Hematopoietic multipotent progenitor cell treated with erythropoietin and hydrocortisone succinate and interleukin-3 and kit ligand, for 6 days (in vitro differentiated cells): Measurements from ENCODE around the gene TNPO1.
"Not testable (repeated sequence)": the region's sequence is repeated elsewhere in the genome, so short reads cannot be mapped to it uniquely, and the experiment has no call there.

Experiments
- DNase-seq: peaks from one replicate; pipeline ENCODE4 v3.0.0-alpha.2; 2015

TNPO1 gene

DNA sequence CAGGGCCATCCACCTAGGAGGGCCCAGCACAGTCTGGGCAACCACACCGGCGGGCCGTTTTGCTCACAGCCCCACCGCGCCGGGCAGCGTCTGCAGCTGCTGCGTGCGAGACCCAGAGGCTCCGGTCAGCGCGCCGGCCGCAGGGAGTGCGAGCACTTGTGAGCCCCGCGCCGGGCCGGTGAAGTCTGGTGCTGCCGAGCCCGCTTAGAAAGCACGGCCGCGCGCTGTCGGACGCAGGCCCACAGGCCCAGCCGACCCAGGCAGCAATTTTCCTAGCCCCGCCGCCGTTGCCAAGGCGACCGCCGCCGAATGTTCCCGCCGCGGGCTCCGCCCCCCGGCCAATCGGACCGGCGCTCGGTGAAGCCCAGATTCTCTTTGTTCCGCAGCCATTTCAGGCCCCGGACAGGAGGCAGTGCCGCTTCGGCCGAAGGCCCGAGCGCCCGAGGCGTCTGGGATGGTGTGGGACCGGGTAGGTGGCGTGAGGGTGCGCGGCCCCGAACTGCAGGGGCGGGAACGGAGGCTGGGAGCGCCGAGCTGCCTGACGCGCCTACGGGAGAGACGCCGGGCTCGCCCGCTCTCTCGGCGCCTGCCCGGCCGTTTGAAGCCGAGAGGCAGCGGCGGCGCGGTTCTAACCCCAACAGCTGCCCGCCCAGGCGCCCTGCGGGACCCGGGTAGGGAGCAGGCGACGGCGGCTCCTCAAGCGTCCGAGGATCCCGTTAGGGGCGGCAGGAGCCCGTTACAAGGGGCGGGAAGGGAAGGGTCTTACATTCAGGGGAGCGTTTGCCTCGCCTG is at the start of gene TNPO1:
Gene TNPO1, plus strand, starts transcription at position 378 of the 792 bp plus-strand sequence. Its CDS starts 77 bp downstream, at position 455.
- DNase-seq = peak; percentile 90

DNA sequence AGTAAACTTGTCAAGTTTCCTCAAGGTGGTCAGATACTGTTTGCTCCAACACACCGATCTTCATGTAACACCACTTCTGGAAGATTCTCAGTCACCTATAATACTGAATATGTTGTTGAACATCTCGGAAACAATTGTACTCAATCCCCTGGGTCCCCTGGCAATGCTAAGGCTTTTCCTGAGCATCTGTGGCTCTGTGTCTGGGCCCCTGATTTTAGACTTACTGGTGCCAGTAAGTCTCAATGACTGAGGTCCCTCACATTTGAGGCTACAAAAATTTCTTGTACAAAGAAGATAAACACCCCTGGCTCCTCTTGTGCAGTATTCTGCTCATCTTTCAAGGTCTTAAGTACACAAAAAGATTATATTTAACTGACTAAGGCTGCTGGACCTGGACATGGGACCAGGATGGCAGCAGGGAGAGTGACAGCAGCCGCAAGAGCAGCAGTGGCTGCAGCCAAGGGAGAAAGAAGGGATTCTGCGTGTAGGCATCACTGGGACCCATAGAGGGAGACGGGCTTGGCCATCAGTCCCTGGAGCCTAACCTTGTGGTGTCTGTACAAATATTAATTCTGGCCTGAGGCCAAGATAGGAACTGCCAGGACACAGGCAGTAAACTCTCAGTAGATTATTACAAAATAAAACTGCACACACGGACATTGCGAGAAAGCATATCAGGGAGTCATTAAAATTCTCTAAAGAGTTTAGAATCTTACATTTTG is 49.0 kb upstream of the TNPO1 start:
- DNase-seq = peak; percentile 6

DNA sequence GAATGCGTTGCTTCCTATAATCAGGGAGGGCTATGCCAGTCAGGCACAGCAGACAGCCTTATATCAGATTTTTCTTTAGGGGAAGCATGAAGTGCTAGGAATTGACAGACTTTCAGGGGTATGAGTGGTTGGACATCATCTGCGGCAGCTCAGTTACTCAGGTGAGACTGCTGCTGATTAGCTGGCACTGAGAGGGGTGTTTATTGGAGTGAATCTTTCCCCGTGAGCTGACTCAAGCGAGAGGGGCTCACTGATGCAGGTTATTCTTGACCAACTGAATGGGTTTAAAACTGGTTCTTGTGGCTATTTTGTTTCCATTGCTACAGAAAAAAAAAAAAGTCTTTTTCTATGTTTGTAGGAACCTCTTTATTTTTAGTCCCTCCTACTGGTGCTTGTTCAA is 46.2 kb upstream of the TNPO1 start:
- no peak for DNase-seq

DNA sequence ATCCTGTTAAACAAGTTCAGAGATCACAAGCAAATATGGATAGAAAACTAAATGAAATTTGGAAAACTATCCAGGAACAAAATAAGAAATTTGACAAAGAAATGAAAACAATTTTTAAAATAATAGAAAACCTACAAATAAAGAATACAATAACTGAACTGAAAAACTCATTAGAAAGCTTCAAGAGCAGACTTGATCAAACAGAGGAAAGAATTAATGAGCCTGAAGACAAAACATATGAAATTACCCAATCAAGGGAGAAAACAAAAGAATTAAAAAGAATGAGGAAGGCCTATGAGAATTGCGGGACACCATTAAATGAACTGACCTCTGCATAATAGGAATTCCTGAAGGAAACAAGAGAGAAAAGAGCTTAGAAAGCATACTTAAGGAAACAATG is 39.8 kb upstream of the TNPO1 start:
- DNase-seq = no peak

DNA sequence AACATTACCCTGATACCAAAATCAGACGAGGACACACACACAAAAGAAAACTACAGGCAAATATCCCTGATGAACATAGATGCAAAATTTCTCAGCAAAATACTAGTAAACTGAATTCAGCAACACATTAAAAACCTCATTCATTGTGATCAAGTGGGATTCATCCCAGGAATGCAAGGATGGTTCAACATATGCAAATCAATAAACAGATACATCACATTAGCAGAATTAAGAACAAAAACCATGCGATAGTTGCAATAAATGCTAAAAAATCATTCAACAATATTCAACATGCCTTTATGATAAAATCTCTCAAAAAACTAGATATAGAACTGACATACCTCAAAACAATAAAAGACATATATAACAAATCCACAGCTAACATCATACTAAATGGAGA is 36.9 kb upstream of the TNPO1 start:
- no peak for DNase-seq

DNA sequence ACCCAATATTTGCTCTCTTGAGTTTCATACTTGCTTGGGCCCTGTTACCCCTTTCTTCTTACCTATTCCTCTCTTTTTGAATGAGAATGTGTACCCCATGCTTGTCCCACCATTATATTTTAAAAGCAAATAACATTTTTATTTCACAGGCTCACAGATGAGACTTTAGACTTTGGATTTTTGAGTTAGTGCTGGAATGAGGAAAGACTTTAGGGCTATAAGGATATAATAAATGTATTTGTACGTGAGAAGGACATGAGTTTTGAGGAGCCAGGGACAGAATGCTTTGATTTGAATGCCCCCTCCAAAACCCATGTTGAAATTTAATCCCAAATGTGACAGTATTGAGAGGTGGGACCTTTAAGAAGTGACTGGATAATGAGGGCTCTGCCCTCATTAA is 33.1 kb upstream of the TNPO1 start:
- no peak for DNase-seq

DNA sequence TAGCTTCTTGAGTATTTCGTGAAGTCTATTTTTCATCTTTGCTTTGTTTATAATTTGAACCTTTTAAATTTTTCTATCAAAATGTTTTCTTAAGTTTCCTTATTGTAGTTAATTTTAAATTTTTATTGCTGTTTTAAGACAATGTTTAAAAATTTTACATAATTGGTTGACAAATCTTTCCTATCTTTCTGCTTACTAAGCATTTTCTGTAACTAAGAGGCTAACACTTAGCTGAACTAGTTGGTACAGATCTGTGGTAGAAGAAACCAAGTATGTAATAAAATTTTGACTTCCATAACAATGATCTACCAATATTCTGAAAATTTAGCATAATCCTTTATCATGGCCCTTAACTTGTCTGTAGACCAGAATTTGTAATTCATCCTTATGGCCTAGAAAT is 32.3 kb upstream of the TNPO1 start:
- DNase-seq = no peak

DNA sequence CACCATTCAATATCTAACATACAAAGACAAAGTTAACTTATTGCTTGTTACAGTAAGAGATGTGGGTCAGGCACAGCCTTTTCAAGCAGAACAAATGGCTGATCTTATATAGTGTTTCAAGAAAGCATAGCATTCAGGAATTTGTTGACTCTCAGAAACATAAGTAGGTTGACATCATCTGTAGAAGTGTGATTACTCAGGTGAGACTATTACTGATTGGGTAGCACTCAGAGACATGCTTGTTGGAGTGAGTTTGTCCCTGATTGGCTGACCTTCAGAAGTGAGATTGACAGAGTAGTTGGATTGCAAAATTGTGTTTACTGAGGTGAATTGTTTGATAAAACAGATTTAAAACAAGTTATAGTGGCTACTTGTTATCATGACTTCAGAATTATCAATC is 30.7 kb upstream of the TNPO1 start:
- no peak for DNase-seq

DNA sequence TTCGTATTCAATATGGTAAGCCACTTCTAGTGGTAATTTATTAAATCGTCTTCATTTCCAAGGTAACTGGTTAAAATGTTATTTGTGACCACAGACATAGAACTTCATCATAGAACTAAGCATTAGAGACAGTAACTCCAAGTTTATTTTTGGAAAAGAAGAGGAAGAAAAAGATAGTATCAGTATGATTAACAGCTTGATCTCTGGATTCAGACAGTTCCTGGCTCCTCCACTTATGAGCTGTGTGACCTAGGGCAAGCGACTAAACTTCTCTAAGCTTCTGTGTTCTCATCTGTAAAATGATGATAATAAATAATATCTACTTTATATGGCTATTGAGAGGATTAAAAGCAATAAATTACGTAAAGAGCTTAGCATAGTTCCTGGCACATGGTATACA is 29.8 kb upstream of the TNPO1 start:
- no peak for DNase-seq

DNA sequence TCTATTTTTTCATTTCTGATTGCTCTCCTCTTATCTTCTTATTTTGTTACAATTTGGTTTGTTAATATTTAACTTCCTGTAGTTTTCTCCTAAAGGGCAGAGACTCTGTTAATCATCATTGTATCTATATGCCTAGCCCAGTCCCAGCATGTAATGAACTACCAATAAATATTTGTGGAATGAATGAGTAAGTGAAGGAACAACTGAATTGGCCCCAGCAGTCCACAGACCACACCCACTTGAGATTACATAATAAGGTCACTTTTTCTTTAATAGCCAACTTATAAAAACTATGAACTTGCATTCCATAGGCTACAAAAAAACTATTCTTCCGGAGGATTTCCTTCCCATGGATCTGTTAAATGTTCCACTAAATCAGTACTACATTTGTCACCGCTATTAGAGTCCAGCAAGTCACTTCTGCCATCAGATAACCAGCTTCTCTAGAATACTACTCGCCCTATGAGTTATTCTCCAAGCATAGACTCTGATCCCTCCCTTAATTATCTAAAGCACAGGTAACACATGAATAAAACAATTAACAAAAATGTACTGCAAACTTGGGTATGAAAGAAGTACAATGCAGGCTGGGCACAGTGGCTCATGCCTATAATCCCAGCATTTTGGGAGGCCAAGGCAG is 27.5 kb upstream of the TNPO1 start:
- no peak for DNase-seq

DNA sequence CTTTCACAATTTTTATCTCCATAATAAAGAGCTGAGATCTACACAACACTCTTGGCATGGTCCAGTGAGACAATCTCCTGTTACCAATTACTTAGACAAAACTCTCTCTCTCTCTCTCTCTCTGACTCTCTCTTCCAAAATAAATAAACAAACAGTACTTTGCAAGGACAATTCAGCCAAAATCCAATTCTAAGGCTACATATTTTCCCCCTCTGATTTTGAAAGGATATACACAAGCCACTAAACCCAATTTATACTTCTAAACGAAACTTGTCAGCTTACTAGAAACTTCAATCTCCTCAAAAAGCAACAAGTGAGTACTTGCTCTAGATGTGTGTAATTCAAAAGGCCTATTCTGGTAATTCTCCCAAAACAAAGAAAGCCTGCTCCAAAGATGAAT is 26.3 kb upstream of the TNPO1 start:
- no peak for DNase-seq

DNA sequence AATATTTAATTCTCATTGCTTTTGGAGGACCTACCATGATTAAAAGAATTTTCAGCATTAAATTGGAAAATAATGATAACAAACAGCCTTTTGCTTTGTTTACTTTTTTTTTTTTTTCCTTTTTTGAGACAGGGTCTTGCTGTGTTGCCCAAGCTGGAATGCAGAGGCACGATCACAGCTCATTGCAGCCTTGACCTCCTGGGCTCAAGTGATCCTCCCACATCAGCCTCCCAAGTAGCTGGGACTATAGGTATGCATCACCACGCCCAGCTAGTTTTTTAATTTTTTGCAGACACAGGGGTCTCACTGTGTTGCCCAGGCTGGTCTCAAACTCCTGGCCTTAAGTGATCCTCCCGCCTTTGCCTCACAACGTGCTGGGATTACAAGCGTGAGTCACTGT is 23.8 kb upstream of the TNPO1 start:
- not testable (repeated sequence) for DNase-seq

DNA sequence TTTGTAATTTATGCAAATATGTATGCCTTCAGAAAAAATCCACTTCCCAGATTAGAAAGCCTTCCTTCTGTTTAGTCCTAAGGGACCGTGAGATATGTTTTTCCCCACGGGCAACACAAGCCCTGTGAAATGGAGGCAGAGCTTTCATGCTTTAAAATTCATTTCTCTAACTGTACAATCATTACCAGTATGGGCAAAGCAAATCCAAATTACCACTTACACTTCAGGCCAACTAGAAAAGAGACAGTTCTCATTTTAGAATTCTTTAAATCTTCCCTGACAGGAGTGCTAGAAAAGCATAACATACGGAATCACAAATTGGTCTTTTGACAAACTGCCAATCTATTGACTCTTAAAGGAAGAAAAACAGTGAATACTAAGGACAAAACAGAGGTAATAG is 20.5 kb upstream of the TNPO1 start:
- no peak for DNase-seq

DNA sequence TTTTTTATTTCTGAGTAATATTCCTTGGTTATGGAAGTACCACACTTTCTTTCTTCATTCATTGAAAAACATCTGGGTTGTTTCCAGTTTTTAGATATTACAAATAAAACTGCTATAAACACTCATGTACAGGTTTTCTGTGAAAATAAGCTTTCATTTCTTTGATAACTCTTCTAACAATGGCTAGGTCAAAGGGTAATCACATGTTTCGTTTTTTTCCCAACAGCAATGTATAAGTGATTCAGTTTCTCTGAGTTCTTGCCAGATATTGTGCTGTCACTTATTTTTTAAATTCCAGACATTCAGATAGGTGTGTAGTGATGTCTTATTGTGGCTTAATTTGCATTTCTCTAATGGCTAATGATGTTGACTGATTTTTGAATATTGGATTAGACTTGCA is 16.7 kb upstream of the TNPO1 start:
- no peak for DNase-seq

DNA sequence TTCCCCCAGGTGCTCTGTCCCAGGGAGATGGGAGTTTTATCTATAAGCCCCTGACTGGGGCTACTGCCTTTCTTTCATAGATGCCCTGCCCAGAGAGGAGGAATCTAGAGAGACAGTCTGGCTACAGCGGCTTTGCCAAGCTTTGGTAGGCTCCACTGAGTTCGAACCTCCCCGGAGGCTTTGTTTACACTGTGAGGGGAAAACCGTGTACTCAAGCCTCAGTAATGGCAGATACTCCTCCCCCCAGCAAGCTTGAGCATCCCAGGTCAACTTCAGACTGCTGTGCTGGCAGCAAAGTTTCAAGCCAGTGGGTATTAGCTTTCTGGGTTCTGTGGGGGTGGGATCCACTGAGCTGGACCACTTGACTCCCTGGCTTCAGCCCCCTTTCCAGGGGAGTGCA is 7.8 kb upstream of the TNPO1 start:
- not testable (repeated sequence) for DNase-seq

DNA sequence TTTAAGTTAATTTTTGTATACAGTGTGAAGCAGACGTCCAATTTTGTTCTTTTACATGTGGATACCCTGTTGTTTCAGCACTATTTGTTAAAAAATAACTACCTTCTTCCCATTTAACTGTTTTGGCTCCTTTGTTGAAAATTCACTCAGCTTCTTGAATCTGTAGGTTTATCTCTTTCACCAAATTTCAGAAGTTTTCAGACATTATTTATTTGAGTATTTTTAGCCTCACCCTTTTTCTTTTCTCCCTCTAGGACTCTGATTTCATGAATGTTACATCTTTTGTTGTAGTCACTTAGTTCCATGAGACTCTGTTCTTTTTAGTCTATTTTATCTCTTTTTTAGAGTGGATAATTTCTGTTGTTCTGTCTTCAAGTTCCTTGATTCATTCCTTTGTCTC is 4.6 kb upstream of the TNPO1 start:
- no peak for DNase-seq

DNA sequence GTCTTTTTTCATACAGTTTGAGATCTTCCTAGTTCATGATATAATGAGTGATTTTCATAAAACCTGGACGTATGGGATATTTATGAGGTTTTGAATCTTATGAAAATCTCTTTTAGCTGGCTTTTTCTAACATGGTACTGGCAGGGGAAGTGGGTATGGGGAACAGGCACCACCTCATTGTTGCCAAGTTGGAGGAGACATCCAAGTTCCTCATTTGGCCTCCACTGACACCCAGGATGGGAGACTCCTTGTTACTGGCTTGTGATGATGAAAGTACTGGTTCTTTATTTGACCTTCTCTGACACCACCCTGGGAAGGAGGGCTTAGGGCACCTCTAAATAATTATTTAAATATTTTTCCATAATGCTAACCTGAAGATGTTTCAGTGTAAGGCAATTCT is 4.0 kb upstream of the TNPO1 start:
- DNase-seq = no peak

DNA sequence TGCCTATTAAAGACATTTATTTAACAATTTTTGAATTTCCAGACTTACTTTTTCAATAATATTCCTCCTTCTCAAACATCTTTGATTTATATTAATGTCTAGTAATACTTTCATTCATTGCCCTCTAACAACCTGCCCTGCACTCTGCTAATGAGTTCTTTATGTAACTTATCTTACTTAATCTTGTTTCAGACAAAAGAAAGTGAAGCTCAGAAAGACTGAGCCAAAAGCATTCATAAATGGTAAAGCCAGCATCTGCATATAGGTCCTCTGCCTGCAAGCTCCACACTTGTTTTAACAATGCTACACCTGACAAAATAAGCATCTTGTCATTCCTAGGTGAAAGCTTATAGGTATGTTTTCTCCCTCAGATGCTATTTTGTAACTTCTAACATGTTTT is 2.4 kb upstream of the TNPO1 start:
- no peak for DNase-seq

DNA sequence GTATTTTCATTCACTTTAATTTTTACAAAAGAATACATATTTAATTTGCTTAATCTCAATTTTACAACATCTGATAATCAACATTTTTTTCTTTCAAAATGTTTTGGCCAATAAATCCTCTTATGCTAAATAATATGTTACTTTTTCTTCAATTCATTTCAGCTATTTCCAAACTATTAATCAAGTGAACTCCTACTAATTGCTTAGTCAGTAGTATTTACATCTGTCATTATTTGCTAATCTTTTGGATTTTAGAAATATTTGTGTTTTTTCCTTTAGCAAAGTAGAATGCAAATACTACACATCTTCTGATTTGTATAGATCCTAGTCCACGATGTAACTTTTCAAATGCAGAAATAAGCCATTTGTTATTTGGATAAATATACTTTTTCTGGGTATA is 1.6 kb upstream of the TNPO1 start:
- DNase-seq = no peak

DNA sequence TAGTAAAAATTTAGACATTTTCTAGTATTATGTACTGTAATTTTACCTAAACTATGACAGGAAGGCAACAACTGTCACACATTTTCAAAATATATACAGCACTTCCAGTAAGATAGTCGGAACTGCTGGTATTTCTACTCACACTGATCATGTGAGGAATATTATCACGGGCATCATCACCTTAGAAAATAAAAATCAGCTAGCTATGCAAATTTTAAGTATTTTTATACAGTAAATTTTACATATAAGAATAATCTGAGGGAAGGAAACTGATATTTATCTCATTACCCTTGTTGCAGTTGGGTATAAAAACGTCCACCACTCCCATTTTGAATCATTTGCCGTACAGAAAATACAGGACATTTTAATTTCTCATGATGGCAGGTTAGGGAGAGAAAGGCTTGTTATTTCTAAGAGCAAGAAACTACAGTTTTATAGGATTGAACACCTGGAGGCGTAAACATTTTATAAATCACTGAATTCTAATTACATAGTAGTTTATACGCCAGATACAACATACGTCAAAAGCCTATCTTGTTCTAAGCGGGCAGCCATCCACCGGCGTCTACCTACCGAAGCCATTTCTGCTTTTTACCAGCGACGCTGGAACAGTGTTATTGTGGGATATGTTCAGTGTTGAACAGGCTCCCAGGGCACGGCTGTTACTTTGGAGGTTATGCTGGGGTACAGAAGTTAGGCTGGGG is 729 bp upstream of the TNPO1 start:
- DNase-seq = peak; percentile 63

DNA sequence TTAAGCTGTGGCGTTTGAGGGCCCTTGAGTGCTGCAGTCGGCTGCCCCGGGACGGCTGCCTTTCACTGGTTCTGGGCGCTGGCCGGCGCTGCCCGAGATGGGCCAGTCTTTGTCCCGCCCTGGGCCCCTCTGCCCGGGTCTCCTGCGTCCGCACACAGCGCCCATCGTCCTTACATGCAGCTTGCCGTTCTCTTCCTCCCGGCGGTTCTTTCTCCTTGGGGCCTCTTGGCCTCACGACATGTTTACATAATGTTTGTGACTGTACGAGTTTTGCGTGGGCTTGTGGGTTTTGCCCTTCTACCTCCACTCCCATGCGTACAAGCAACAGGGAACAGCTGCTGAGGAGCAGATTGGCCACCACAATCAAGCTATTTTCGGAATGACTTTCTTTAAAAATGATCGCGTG is 618 bp downstream of the TNPO1 start:
- DNase-seq = peak; percentile 56

DNA sequence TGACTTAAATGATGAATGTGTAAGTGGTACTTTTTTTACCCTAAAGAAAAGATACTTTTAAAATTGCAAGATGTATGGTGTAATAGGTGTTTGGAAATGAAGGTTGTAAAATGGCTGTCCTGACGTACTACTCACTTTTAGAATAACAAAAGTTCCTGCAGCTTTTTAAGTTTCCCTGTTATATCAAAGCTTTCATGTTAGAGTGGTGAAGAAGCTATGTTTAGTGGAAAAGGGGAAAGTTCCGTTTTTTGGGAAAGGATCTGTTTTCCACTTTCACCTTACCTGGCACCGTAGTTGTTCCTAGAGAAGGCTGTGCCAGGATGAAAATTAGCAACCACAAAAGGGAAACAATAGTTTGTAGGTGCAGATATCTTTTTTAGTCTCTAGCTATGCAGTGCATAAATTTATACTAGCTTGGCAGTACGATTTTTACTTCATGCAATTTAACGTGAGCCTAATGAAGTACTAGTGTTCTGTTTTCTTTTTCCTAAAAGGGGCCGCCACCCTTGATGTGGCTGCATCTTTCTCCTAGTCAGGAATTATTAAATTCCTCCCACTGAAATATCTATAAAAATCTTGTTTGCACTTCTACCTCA is 1.3 kb downstream of the TNPO1 start:
- no peak for DNase-seq
